Heart left ventricle (tissue), 13 donors: ENCODE data around the gene SLC44A5.

Experiments used
- POLR2A ChIP-seq, 2 donors: fragments of 450-650 bp; IDR thresholded peaks; one replicate each; pipeline ENCODE4 v1.6.1; 2017; ENCODE audit warnings: antibody characterized with exemption in 2 of 2, mild to moderate bottlenecking in 2 of 2, moderate library complexity in 2 of 2
- TF ChIP-seq, protein P1 (sequence below), 12 donors: fragments of 200-600 bp; sonication (generic) in 4 of 12; IDR thresholded peaks; one replicate each; pipeline versions ENCODE4 v1.5.0 to v1.8.0; 2018 to 2022; ENCODE audit warnings: antibody characterized with exemption in 12 of 12, mild to moderate bottlenecking in 5 of 12
- donor health status: ischemic (EF 13 %, LVEDD 7.1; RV severe dilation, severe dysfunction).
- donor health status: DM: no; HTN: yes; CAD: no.
- donor health status: DM: no; HTN: no; CAD: no.
- donor health status: ischemic (EF 25% LVEDD 6.9; RV normal size, moderate dysfunction).
- donor health status: ischemic (EF 25% LVEDD 5.7; RV mildly dilated, moderate dysfunction).
- donor health status: ischemic (EF 35%, LVEDD 5.7; RV mildly dilated, moderate dysfunction).
- donor health status: nonischemic (EF 11% LVEDD 7.7; RV severe dilation, severe dysfunction).
- donor health status: DM: yes; HTN: yes; CAD: no.
- donor health status: PGD.
- donor health status: ischemic (EF 29% LVEDD 5.4; RV normal size, mild dysfunction).
- donor health status: nonischemic (EF 23%, LVEDD 6.1; RV moderate dilation, normal function).

- TF ChIP-seq, protein P1, sequence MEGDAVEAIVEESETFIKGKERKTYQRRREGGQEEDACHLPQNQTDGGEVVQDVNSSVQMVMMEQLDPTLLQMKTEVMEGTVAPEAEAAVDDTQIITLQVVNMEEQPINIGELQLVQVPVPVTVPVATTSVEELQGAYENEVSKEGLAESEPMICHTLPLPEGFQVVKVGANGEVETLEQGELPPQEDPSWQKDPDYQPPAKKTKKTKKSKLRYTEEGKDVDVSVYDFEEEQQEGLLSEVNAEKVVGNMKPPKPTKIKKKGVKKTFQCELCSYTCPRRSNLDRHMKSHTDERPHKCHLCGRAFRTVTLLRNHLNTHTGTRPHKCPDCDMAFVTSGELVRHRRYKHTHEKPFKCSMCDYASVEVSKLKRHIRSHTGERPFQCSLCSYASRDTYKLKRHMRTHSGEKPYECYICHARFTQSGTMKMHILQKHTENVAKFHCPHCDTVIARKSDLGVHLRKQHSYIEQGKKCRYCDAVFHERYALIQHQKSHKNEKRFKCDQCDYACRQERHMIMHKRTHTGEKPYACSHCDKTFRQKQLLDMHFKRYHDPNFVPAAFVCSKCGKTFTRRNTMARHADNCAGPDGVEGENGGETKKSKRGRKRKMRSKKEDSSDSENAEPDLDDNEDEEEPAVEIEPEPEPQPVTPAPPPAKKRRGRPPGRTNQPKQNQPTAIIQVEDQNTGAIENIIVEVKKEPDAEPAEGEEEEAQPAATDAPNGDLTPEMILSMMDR (IDR thresholded peaks at IDR 0.05) = no peak
- TF ChIP-seq POLR2A (IDR thresholded peaks at IDR 0.05) = no peak
Observed at GRCh38 chr1:75487399-75487798, 123.5 kb downstream of the SLC44A5 start.
